LoVo (cell line): ENCODE measurements around the gene ALDH1B1.
A peak's percentile ranks its signal among the peaks of the same experiment; 100 is the strongest.

Source experiments
- DNase-seq: peaks from one replicate; pipeline ENCODE4 v3.0.0-alpha.2; 2016; ENCODE audit warnings: low spot score

Gene ALDH1B1

DNA sequence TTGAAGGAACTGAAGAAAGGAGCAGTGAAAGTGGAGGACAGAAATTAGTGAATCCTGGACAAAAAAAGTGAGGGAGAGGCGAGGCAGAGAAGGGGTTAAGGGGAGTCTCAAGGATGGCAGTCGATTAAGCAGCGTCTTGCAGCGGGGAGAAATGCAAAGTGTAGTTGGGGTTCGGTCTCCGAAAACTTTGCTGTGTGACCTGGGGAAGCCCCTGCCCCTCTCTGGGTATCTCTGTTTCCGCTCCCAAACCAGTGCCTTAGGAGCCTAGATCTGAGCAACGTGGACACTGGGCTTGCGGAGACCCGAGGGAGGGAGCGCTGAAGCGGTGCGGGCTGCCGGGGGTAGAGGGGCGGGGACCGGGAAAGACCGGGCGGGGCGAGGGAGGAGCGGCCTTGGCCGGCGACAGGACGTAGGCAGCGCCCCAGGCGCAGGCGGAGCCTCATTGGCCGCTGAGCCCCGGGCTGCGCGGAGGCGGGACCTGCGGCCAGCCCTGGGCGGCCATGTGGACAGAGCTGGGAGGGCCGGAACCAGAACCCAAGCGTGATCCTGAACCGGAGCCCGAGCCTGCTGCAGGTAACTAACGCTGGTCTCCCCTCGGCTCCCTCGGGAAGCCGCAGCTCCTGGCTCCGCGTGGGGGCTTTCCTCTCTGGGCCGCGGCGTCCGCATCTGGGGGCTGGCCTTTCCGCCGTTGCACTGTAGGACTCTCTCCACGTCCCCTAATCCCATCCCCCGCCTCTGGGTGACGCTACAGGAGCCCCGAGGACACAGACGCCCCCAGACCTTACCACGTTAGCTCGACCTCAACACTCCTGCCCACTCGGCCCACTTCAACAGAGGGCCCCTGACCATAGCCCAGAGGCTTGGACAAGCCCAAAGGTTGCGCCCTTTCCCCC, at the start of gene ALDH1B1:
ALDH1B1 (plus strand) TSS at position 468 of the 893 bp plus-strand sequence. CDS start 3,047 bp downstream, outside the sequence.
- DNase-seq = peak; percentile 90

GRCh38 chr9:38343037-38343436, 49.5 kb upstream of the ALDH1B1 start:
- DNase-seq = no peak

DNA sequence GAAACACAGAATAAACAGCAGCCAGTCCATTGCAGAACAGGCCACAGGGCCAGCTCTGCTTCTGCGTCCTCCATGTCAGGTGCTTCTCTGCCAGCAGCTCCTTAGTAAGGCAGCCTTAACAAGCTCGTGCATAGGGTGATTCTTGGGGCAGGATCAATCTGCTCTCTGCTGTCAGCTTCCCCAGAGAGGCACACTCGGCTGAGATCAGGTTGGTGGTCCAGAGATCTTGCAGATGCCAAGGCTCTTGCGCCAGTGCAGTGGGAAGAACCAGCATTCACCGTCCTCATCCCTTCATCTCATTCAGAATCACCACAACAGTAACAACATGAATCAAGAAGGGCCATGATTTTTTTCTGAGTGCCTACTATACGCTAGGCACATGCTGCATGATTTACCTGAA, 49.0 kb upstream of the ALDH1B1 start:
- no peak for DNase-seq

DNA sequence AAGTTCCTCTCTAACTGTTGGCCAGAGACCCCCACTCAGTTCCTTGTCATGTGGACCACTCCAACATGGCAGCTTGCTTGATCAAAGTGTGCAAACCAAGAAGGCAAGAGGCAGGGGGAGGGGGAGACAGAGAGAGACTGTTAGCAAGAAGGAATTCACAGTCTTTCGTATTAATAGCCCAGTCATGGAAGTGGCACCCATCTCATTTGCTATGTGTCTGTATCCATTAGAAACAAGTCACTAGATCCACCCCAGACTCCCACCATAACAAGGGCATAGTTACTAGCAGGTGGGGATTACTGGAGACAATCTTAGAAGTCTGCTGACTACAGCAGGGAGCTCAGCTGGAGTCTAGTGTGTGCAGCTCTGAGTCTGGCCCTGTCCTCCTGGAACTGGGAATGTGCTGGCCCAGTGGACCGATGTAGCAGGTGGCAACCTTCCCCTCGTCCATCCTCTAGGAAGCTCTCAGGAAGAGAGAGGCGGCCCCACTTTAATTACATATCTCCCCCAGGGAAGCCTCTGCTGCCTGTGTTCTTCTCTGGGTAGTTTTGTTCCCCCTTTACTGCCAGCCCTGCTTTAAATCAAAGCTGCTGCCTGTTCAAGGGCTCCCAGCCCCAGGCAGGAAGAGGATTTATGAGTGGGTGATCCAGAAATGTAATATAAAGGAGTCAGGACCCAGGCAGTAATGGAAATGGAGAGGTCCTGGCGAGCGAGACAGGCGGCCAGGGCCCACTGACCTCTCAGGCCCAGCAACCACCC, 47.8 kb upstream of the ALDH1B1 start:
- DNase-seq = no peak

- no peak for DNase-seq
Observed at GRCh38 chr9:38345851-38346755, 46.4 kb upstream of the ALDH1B1 start.

DNA sequence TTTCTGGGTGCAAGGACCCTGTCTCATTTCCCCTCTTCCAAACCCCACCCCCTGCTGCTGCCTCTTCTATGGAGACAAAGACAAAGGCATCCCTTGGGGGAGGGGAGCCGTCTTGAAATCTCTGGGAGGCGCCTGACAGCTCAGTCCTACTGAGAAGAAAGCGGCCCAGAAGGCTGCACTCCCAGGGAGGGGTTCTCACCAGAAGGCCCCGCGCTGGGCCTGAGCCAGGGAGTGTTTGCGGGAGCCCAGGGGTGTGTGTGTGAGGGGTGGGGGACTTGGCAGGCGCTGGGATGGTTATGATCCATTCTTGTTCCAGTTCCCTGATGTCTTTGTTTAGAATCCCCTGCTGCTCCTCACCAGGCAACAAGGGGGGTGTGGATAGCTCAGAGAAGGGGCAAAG, 45.7 kb upstream of the ALDH1B1 start:
- DNase-seq = no peak

DNA sequence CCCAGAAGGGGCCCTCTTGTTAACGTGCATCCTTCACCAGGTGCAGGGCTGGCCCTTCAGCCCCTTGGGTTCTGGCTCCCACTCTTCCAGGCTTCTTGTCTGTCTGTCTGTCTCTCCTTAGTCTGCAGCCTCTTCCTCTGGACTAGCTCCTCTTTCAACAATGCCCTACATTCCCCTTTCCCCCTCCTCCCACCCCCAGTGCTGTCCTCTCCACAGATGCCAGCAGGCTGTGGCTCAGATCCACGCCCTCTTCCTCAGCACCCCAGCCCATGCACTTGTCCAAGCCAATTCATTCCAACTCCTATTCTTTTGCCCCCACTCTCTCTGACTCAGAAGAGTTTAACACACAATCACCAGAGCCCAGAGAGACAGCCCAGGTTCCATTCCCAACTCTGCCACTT, 45.2 kb upstream of the ALDH1B1 start:
- no peak for DNase-seq

DNA sequence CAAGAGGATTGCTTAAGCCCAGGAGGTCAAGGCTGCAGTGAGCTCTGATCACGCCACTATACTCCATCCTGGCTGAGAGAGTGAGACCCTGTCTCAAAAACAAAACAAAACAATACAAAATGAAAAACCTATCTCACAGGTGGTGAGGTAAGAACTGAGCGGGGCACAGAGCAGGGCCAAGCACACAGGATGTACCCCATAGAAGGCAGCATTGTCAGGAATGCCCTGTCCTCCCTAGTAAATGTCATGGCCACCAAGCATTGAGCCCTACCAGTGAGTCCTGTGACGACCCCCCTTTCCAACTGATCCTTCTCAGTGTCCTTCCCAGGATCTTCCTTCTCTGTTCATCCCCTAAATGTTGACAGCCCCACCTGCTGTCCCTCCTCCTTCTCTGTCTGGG, 44.6 kb upstream of the ALDH1B1 start:
- DNase-seq = no peak

- no peak for DNase-seq
Observed at GRCh38 chr9:38350529-38350928, 42.0 kb upstream of the ALDH1B1 start.

DNA sequence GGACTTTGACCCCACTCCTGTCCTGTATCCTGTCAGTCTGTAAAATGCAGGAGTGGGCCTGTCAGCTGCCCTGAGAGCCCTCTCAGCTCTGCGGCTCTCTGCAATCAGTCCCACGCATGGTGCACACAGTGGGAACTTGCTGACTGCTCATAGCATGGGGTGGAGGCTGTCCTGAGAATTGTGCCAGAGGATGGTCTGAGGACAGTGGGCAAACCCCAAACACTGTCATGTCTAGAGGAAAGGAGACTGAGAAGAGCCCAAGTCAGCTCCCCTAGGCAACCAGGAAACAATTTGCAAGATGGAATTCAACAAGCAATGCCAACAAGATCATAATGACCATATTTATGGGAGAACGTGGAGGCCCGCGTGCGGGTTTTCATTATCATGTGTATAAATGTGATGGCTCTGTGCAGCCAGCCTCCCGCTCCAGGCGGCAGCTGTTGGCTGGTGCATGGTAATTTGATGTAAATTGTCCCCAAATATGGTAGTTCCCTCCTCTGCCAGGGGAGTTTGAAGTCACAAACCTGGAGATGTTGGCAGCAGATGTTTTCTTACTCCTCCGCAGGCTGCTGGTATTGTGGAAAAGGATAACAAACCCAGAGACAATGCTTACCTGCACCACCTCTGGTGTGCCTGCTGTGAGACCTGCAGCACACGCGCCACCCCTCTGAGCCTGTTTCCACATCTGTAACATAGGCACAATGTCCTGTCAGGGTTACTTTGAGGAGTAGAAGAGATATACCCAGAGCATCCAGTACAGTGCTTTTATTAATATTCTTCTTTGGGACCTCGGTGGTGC, 39.8 kb upstream of the ALDH1B1 start:
- DNase-seq = no peak

DNA sequence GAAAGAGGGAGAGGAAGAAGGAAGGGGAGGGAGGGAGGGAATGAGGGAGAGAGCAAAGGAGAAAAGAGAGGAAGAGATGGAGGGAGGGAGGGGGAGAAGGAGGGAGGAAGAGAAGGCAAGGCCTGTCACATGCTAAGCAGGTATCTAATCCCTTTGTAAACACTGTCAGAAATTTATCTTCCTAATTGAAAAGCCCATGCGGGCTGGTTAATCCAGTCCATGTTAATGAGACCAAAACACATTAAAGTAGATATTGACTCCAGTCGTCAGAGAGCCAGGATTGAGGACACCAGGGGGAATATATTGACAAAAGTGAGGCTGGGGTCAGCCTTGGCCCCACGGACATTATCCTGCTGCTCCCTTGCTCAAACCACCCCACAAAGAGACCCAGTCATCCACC, 37.4 kb upstream of the ALDH1B1 start:
- no peak for DNase-seq

DNA sequence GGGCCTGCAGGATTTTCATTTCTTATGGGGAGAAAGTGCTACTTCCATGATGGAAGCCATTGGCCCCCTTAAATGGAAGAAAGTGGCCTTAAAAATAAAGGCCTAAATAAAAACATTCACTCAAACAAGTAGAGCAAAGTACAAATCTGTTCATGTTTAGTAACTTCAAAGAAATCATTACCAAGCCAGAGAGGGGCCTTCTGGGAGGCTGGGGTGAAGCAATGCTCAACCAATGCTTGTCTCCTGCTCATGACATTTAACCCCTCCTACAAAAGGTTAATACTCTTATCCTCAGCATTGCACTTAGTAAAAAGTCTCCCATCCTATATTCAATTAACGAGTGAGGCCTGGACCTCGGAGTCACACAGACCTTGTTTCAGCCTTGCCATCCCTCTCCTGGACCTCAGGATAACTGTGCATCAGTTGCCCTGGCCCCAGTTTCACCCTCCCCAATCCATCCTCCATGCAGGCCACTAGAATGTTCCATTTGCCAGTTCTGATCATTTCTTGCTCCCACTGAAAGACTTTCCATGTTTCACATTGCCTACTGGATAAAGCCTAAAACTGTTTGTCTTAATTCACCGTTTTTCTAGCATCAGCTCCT, 36.9 kb upstream of the ALDH1B1 start:
- no peak for DNase-seq

DNA sequence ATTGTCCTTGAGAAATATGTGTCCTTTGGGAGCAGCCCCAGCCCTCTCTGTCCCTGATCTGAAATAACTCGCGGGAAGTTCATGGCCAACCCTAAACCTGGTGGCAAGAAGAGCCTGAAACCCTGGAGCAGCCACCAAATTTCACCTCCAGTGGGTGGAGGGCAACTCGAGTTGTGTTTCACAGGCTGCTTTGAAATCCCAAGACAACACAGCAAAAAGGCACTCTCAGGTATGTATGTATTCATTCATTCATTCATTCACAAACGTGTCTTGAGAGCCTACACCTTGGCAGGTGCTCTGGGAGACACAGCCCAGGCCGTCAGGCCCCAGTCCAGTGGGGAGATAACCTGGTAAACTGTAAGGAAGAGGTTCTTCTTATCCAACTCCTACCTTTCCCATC, 35.7 kb upstream of the ALDH1B1 start:
- DNase-seq = no peak

GRCh38 chr9:38357350-38358114, 35.0 kb upstream of the ALDH1B1 start:
- no peak for DNase-seq

GRCh38 chr9:38358390-38359296, 33.9 kb upstream of the ALDH1B1 start:
- DNase-seq = no peak

DNA sequence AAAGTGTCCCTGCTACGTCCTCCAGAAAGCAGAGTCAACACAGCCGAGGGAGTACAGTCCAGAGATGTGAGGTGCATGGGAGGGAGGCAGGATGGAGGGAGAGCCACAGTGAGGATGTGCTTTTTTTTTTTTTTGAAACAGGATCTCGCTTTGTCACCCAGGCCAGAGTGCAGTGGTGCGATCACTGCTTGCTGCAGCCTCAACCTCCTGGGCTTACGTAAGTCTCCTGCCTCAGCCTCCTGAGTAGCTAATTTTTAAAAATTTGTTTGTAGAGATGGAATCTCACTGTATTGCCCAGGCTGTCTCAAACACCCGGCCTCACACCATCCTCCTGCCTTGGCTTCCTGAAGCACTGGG, 33.2 kb upstream of the ALDH1B1 start:
- DNase-seq = no peak

DNA sequence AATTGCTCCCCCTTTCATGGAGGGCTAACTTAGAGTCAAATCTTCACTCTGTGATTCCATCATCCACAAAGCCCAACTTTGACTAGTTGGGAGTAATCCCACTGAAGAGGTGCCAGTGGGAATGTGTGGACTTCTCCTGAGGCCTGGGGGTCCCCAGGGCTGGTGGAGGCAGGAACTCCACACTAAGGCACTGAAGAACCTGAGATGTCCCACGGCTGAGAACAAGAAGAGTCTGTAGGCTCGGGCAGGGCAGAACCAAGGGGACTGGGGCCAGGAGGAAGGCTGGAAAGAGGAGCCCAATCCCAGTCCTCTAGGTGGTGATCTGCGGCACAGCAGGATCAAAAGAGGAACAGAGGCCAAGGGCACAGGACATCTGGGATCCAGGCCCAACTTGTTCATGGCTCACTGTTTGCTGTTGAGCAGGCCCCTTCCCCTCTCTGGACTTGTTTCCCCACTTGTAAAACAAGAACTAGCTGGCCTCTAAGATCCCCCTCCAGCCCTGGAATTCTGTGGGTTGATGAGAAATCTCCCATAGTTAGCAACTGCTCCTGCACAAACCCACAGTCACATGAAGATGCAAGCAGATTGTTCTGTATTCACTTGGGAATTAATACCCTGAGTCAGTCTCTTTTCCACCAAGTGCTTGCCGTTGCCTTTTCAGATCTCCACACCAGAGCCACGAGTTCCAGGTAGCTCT, 32.7 kb upstream of the ALDH1B1 start:
- no peak for DNase-seq

GRCh38 chr9:38360839-38361472, 31.5 kb upstream of the ALDH1B1 start:
- no peak for DNase-seq
